HL-60/S4 treated with phorbol 12-myristate 13-acetate at 8.2 ng/mL for 4 days and 3 days (cell line): ENCODE results near the gene PDE8A.
"Not testable (repeated sequence)": the region's sequence is repeated elsewhere in the genome, so short reads cannot be mapped to it uniquely, and the experiment has no call there.

Source experiments
- in situ Hi-C: fragments of 300-500 bp; cut with MboI; formaldehyde crosslinking; loops from 2 replicates; pipeline ENCODE4 v1.15.0; 2022; ENCODE audit warnings: low sequenced_read_pairs

The PDE8A gene

GRCh38 chr15:85008474-85009260 is 27.0 kb downstream of the PDE8A start:
- in situ Hi-C loops = no loop called here

- in situ Hi-C loops = no loop called here
Observed at GRCh38 chr15:85009435-85009834, 27.8 kb downstream of the PDE8A start.

- in situ Hi-C loops = no loop called here
Observed at GRCh38 chr15:85010071-85010385, 28.4 kb downstream of the PDE8A start.

GRCh38 chr15:85010386-85011159 is 28.9 kb downstream of the PDE8A start:
- in situ Hi-C loops = no loop called here

GRCh38 chr15:85011160-85011571 is 29.5 kb downstream of the PDE8A start:
- in situ Hi-C loops = no loop called here

- in situ Hi-C loops = not testable (repeated sequence)
Observed at GRCh38 chr15:85011724-85012123, 30.1 kb downstream of the PDE8A start.

GRCh38 chr15:85013785-85014184 is 32.1 kb downstream of the PDE8A start:
- in situ Hi-C loops = no loop called here

GRCh38 chr15:85014932-85015331 is 33.3 kb downstream of the PDE8A start:
- in situ Hi-C loops = no loop called here

- in situ Hi-C loops = no loop called here
Observed at GRCh38 chr15:85016275-85016674, 34.6 kb downstream of the PDE8A start.

GRCh38 chr15:85019815-85020590 is 38.3 kb downstream of the PDE8A start:
- in situ Hi-C loops = no loop called here

GRCh38 chr15:85021409-85021808 is 39.8 kb downstream of the PDE8A start:
- in situ Hi-C loops = no loop called here

- in situ Hi-C loops = no loop called here
Observed at GRCh38 chr15:85022860-85023403, 41.3 kb downstream of the PDE8A start.

- in situ Hi-C loops = no loop called here
Observed at GRCh38 chr15:85024003-85024402, 42.3 kb downstream of the PDE8A start.

- in situ Hi-C loops = no loop called here
Observed at GRCh38 chr15:85024509-85025336, 43.1 kb downstream of the PDE8A start.

- in situ Hi-C loops = no loop called here
Observed at GRCh38 chr15:85025516-85026251, 44.0 kb downstream of the PDE8A start.

GRCh38 chr15:85026304-85027032 is 44.8 kb downstream of the PDE8A start:
- in situ Hi-C loops = no loop called here

GRCh38 chr15:85027033-85027380 is 45.4 kb downstream of the PDE8A start:
- in situ Hi-C loops = no loop called here

- in situ Hi-C loops = no loop called here
Observed at GRCh38 chr15:85027421-85027820, 45.8 kb downstream of the PDE8A start.

- in situ Hi-C loops = no loop called here
Observed at GRCh38 chr15:85028416-85028815, 46.8 kb downstream of the PDE8A start.
